Tibial nerve (tissue), 3 donors: ENCODE results near the gene CIT.

Experiments used
- POLR2A ChIP-seq, 2 donors: fragments of 450-650 bp; IDR thresholded peaks; one replicate each; pipeline ENCODE4 v1.6.1; 2017; ENCODE audit warnings: antibody characterized with exemption in 2 of 2, mild to moderate bottlenecking in 2 of 2, moderate library complexity in 2 of 2
- TF ChIP-seq, protein P1 (sequence below), 5 experiments: fragments of 200-600 bp in 3 of 5; fragments of 450-650 bp in 2 of 5; sonication (generic) in 3 of 5; IDR thresholded peaks; one replicate each; pipeline ENCODE4 v1.5.1; 2016 to 2019; ENCODE audit warnings: antibody characterized with exemption in 5 of 5, mild to moderate bottlenecking in 3 of 5, moderate library complexity in 2 of 5

DNA sequence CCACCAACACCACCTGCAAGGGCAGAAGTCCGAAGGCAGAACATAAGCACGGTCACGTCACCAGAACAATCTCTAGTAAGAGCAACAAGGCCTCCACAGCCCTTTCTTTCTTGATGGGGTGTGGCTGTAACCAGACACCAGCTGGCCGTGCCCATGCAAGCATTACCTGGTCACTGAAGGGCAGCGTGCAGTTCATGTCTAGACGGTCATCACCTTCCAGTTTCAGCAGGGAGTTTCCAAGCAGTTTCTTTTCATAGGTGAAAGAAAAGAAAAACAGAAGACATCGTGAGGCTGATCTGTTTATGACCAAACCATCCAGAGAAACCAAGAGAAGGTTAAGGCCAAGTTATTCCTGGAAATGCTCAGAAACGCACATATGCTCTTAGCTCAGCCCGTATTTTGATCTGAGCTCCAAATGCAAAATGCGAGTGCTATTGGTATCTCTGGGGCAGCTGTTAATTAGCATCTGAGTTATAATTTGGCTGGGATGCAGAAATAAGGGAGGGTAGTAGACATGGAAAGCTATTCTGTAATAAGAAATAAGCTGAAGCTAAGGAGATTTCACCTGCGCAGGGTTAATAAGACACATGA is 166.7 kb downstream of the CIT start:
- no peak for TF ChIP-seq POLR2A (IDR thresholded peaks at IDR 0.05)
- TF ChIP-seq, protein P1, sequence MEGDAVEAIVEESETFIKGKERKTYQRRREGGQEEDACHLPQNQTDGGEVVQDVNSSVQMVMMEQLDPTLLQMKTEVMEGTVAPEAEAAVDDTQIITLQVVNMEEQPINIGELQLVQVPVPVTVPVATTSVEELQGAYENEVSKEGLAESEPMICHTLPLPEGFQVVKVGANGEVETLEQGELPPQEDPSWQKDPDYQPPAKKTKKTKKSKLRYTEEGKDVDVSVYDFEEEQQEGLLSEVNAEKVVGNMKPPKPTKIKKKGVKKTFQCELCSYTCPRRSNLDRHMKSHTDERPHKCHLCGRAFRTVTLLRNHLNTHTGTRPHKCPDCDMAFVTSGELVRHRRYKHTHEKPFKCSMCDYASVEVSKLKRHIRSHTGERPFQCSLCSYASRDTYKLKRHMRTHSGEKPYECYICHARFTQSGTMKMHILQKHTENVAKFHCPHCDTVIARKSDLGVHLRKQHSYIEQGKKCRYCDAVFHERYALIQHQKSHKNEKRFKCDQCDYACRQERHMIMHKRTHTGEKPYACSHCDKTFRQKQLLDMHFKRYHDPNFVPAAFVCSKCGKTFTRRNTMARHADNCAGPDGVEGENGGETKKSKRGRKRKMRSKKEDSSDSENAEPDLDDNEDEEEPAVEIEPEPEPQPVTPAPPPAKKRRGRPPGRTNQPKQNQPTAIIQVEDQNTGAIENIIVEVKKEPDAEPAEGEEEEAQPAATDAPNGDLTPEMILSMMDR (IDR thresholded peaks at IDR 0.05) = no peak
